Liver (tissue), 9 donors: ENCODE data around the gene FARS2. TPM values are rescaled to one million over a fixed set of nuclear protein-coding genes. Genes with fewer than 3 reads are reported as not detected.

Source experiments
- DNase-seq: peaks from one replicate; pipeline ENCODE4 v3.0.0-alpha.2; 2017; ENCODE audit warnings: low spot score
- H3K27ac ChIP-seq, 2 donors: one replicate each; pipeline ENCODE4 v1.7.0; 2013; ENCODE audit warnings: inconsistent platforms in 2 of 2, low read length in 2 of 2, control low read depth in 1 of 2, low read depth in 1 of 2, mild to moderate bottlenecking in 1 of 2
- H3K27me3 ChIP-seq, 4 donors: one replicate each; pipeline versions ENCODE4 v1.6.1 to v1.7.0; 2013; ENCODE audit warnings: low read length in 3 of 4, inconsistent platforms in 1 of 4, mild to moderate bottlenecking in 1 of 4, moderate library complexity in 1 of 4; ENCODE audit not compliant: control insufficient read depth in 4 of 4, insufficient read depth in 4 of 4
- H3K36me3 ChIP-seq, 4 donors: one replicate each; pipeline versions ENCODE4 v1.6.1 to v1.7.0; 2013; ENCODE audit warnings: low read length in 3 of 4, mild to moderate bottlenecking in 3 of 4, low read depth in 1 of 4, moderate library complexity in 1 of 4; ENCODE audit not compliant: control insufficient read depth in 4 of 4, insufficient read depth in 3 of 4
- H3K4me1 ChIP-seq, 4 donors: one replicate each; pipeline versions ENCODE4 v1.6.1 to v1.7.0; 2013; ENCODE audit warnings: low read length in 3 of 4, mild to moderate bottlenecking in 3 of 4, moderate library complexity in 1 of 4; ENCODE audit not compliant: control insufficient read depth in 4 of 4, insufficient read depth in 4 of 4
- H3K4me3 ChIP-seq, 3 donors: one replicate each; pipeline versions ENCODE4 v1.6.1 to v1.7.0; 2013; ENCODE audit warnings: low read length in 3 of 3, control low read depth in 1 of 3, low read depth in 1 of 3, mild to moderate bottlenecking in 1 of 3
- H3K9ac ChIP-seq, 2 donors: one replicate each; pipeline ENCODE4 v1.7.0; 2013; ENCODE audit warnings: low read length in 2 of 2, mild to moderate bottlenecking in 2 of 2, moderate library complexity in 2 of 2, control low read depth in 1 of 2, low read depth in 1 of 2
- H3K9me3 ChIP-seq, 4 donors: one replicate each; pipeline versions ENCODE4 v1.6.1 to v1.7.0; 2013; ENCODE audit warnings: low read length in 3 of 4; ENCODE audit not compliant: control insufficient read depth in 4 of 4
- ATF3 ChIP-seq: IDR thresholded peaks from 2 replicates; pipeline ENCODE4 v1.6.1; 2016; ENCODE audit warnings: antibody characterized with exemption
- CTCF ChIP-seq: fragments of 150-350 bp; IDR thresholded peaks from 2 replicates; pipeline ENCODE4 v1.5.1; 2017; ENCODE audit warnings: improper control_type of control experiment, low read depth, low read length; ENCODE audit not compliant: missing input control
- EGR1 ChIP-seq, 2 donors: IDR thresholded peaks; 2 replicates each; pipeline ENCODE4 v1.6.1; 2016 to 2018; ENCODE audit warnings: antibody characterized with exemption in 2 of 2, low read depth in 2 of 2
- FOXA1 ChIP-seq: IDR thresholded peaks from 2 replicates; pipeline ENCODE4 v1.6.1; 2016; ENCODE audit warnings: antibody characterized with exemption
- FOXA2 ChIP-seq: IDR thresholded peaks from 2 replicates; pipeline ENCODE4 v1.6.1; 2016; ENCODE audit warnings: antibody characterized with exemption
- GABPA ChIP-seq, 2 donors: IDR thresholded peaks in 1 of 2; conservative IDR thresholded peaks in 1 of 2; 2 replicates each; pipeline ENCODE4 v1.6.1; 2016; ENCODE audit warnings: antibody characterized with exemption in 2 of 2, mild to moderate bottlenecking in 1 of 2, moderate library complexity in 1 of 2
- HNF4A ChIP-seq, 2 donors: conservative IDR thresholded peaks; 2 replicates each; pipeline ENCODE4 v1.6.1; 2016; ENCODE audit warnings: antibody characterized with exemption in 2 of 2, mild to moderate bottlenecking in 2 of 2
- HNF4G ChIP-seq: IDR thresholded peaks from 2 replicates; pipeline ENCODE4 v1.6.1; 2016; ENCODE audit warnings: antibody characterized with exemption
- MAX ChIP-seq: IDR thresholded peaks from 2 replicates; pipeline ENCODE4 v1.6.1; 2016; ENCODE audit warnings: antibody characterized with exemption
- NR2F2 ChIP-seq: IDR thresholded peaks from 2 replicates; pipeline ENCODE4 v1.6.1; 2016; ENCODE audit warnings: antibody characterized with exemption
- RAD21 ChIP-seq, 2 donors: IDR thresholded peaks; 2 replicates each; pipeline ENCODE4 v1.6.1; 2016; ENCODE audit warnings: antibody characterized with exemption in 2 of 2, mild to moderate bottlenecking in 2 of 2
- REST ChIP-seq: IDR thresholded peaks from 2 replicates; pipeline ENCODE4 v1.6.1; 2016; ENCODE audit warnings: antibody characterized with exemption, mild to moderate bottlenecking
- RXRA ChIP-seq, 2 donors: IDR thresholded peaks; 2 replicates each; pipeline ENCODE4 v1.6.1; 2017 to 2018; ENCODE audit warnings: antibody characterized with exemption in 2 of 2, mild to moderate bottlenecking in 1 of 2
- SP1 ChIP-seq: IDR thresholded peaks from 2 replicates; pipeline ENCODE4 v1.6.1; 2018; ENCODE audit warnings: antibody characterized with exemption, mild to moderate bottlenecking
- TAF1 ChIP-seq: conservative IDR thresholded peaks from 2 replicates; pipeline ENCODE4 v1.6.1; 2016; ENCODE audit warnings: antibody characterized with exemption, mild to moderate bottlenecking
- YY1 ChIP-seq: IDR thresholded peaks from 2 replicates; pipeline ENCODE4 v1.6.1; 2016; ENCODE audit warnings: antibody characterized with exemption, mild to moderate bottlenecking
- ZBTB33 ChIP-seq: IDR thresholded peaks from 2 replicates; pipeline ENCODE4 v1.6.1; 2016; ENCODE audit warnings: antibody characterized with exemption
- WGBS: extraction: QIAGEN DNeasy Blood & Tissue Kit; methylation state at CpG from one replicate; pipeline ENCODE4 v1.1.7; 2013; 5-methylcytosine and 5-hydroxymethylcytosine counted together
- polyA plus RNA-seq, 2 donors: library from polyadenylated mRNA; stranded (reverse) in 1 of 2; unstranded in 1 of 2; fragments of 200-250 nt in 1 of 2; fragments of >200 nt in 1 of 2; fragmentation: Nextera tagmentation in 1 of 2; extraction: Ambion mirVana in 1 of 2; gene quantifications; one replicate each; pipeline versions ENCODE4 v1.2.1 to v1.2.3, GENCODE V29; 2013 to 2015
- total RNA-seq, 2 donors: library from RNA; depleted of rRNA; stranded (reverse); fragments of >200 nt; gene quantifications; one replicate each; pipeline ENCODE4 v1.2.3, GENCODE V29; 2014
- donor health status: healthy.
- donor health status: healthy.
- donor health status: healthy.
- donor health status: healthy.
- donor health status: healthy.

FARS2 gene
- total and polyA plus RNA-seq, 4 donors, result 7.8 to 25.9 (median 11.2) TPM

- 89% methylated on average over 2 of the region's 2 CpGs for WGBS
- H3K9ac ChIP-seq, result no peak overlapping the region
- H3K27me3 ChIP-seq, result no peaks in the 10 kb centered on the region
- no peak overlapping the region for H3K4me3 ChIP-seq
- no peaks in the 10 kb centered on the region for H3K36me3 ChIP-seq
- no peaks in the 10 kb centered on the region for H3K4me1 ChIP-seq
- no peak overlapping the region for H3K27ac ChIP-seq
- TF ChIP-seq REST, result no peak
- TF ChIP-seq MAX, result no peak
- TF ChIP-seq TAF1, result no peak
- TF ChIP-seq FOXA2, result no peak
- H3K9me3 ChIP-seq, result no peaks in the 10 kb centered on the region
- DNase-seq, result no peak
These were observed 98.1 kb downstream of the FARS2 start for GRCh38 chr6:5359417-5359816.

- Histone ChIP-seq H3K9me3 (no peaks in the 10 kb centered on the region), H3K4me1 (no peaks in the 10 kb centered on the region), H3K36me3 (no peaks in the 10 kb centered on the region), H3K4me3 (no peak overlapping the region), H3K27me3 (no peaks in the 10 kb centered on the region), H3K9ac (no peak overlapping the region), H3K27ac (no peak overlapping the region)
- no peak for TF ChIP-seq RAD21 (IDR thresholded peaks at IDR 0.05)
- TF ChIP-seq TAF1, result no peak
- TF ChIP-seq FOXA1, result no peak
- TF ChIP-seq YY1, result no peak
- no peak for TF ChIP-seq NR2F2
- TF ChIP-seq ATF3, result no peak
- no peak for TF ChIP-seq MAX
- no peak for TF ChIP-seq ZBTB33
- no peak for TF ChIP-seq RXRA (IDR thresholded peaks at IDR 0.05)
- TF ChIP-seq EGR1 (IDR thresholded peaks at IDR 0.05; ENCODE audit: low read depth in 2 of 2), result no peak
- TF ChIP-seq SP1, result no peak
- TF ChIP-seq GABPA (IDR thresholded peaks at IDR 0.05 in 1 of 2, conservative IDR thresholded peaks at IDR 0.05 in 1 of 2), result no peak
- no peak for TF ChIP-seq HNF4A (conservative IDR thresholded peaks at IDR 0.05)
- TF ChIP-seq CTCF, result no peak
- TF ChIP-seq HNF4G, result no peak
- no peak for DNase-seq
- 88% methylated on average over 2 of the region's 2 CpGs for WGBS
These were observed 100.1 kb downstream of the FARS2 start for GRCh38 chr6:5361396-5361795.
